A549 (cell line): ENCODE results near the gene ZNF274.

ENCODE experiments used
- CTCF ChIP-seq: fragments of >200 bp; sonication (Bioruptor Twin); formaldehyde crosslinking; IDR thresholded peaks from 3 replicates; pipeline ENCODE4 v1.5.1; 2016
- ELK1 ChIP-seq: fragments of 150-350 bp; IDR thresholded peaks from 2 replicates; pipeline ENCODE4 v1.6.1; 2014; ENCODE audit warnings: low read depth, mild to moderate bottlenecking, low read length
- EP300 ChIP-seq, 2 experiments: fragments of >200 bp; sonication (Bioruptor Twin); formaldehyde crosslinking; IDR thresholded peaks; 2 replicates in 1 of 2; 3 replicates in 1 of 2; pipeline ENCODE4 v1.6.1; 2016 to 2017
- MAFK ChIP-seq: fragments of 450-650 bp; IDR thresholded peaks from 2 replicates; pipeline ENCODE4 v1.6.1; 2014; ENCODE audit not compliant: partially characterized antibody
- MAX ChIP-seq: IDR thresholded peaks from 2 replicates; pipeline ENCODE4 v1.6.1; 2012
- RFX5 ChIP-seq: fragments of 450-650 bp; IDR thresholded peaks from 2 replicates; pipeline ENCODE4 v1.7.1; 2014; ENCODE audit warnings: antibody characterized with exemption, mild to moderate bottlenecking, moderate library complexity

GRCh38 chr19:58237324-58237723, 54.5 kb downstream of the ZNF274 start:
- TF ChIP-seq CTCF = no peak
- TF ChIP-seq MAX = no peak
- TF ChIP-seq MAFK = no peak
- TF ChIP-seq ELK1 = no peak
- TF ChIP-seq EP300 (IDR thresholded peaks at IDR 0.05) = no peak
- no peak for TF ChIP-seq RFX5
